K562 (cell line): ENCODE results near the gene UBAC2.

Source experiments
- BACH1 ChIP-seq: fragments of 200-800 bp; sonication (Bioruptor generic); IDR thresholded peaks from 2 replicates; pipeline ENCODE4 v1.6.1; 2016; ENCODE audit warnings: missing genetic modification characterization, missing compliant biosample characterization
- CREB3 ChIP-seq: fragments of 450-650 bp; conservative IDR thresholded peaks from 2 replicates; pipeline ENCODE4 v1.6.1; 2016; ENCODE audit warnings: missing genetic modification characterization, low read depth, mild to moderate bottlenecking, missing compliant biosample characterization, moderate library complexity
- CTBP1 ChIP-seq: fragments of 450-650 bp; IDR thresholded peaks from 2 replicates; pipeline ENCODE4 v1.6.1; 2016; ENCODE audit warnings: borderline replicate concordance
- CTCF ChIP-seq, 3 experiments: IDR thresholded peaks in 2 of 3; conservative IDR thresholded peaks in 1 of 3; 2 replicates each; pipeline ENCODE4 v1.5.1; 2011 to 2012; ENCODE audit warnings: low read length in 3 of 3, mild to moderate bottlenecking in 3 of 3, control low read depth in 2 of 3, improper control_type of control experiment in 1 of 3, inconsistent platforms in 1 of 3, low read depth in 1 of 3, mixed read lengths in 1 of 3, moderate library complexity in 1 of 3; ENCODE audit not compliant: insufficient read depth in 2 of 3
- ELF4 ChIP-seq: fragments of 450-650 bp; formaldehyde crosslinking; IDR thresholded peaks from 2 replicates; pipeline ENCODE4 v1.4.0; 2022; ENCODE audit warnings: missing genetic modification characterization
- FOS ChIP-seq: IDR thresholded peaks from 3 replicates; pipeline ENCODE4 v1.6.1; 2011; ENCODE audit not compliant: insufficient read length; ENCODE audit errors: extremely low read depth
- NFIC ChIP-seq: fragments of 450-650 bp; IDR thresholded peaks from 2 replicates; pipeline ENCODE4 v1.6.1; 2017; ENCODE audit warnings: mild to moderate bottlenecking, inconsistent platforms
- POLR2A ChIP-seq: fragments of 450-650 bp; conservative IDR thresholded peaks from 2 replicates; pipeline ENCODE4 v1.6.1; 2016
- RAD21 ChIP-seq, 2 experiments: fragments of 250-450 bp in 1 of 2; fragments of 450-650 bp in 1 of 2; sonication (Bioruptor Pico) in 1 of 2; formaldehyde crosslinking in 1 of 2; IDR thresholded peaks in 1 of 2; conservative IDR thresholded peaks in 1 of 2; 2 replicates each; pipeline versions ENCODE4 v1.4.0 to v1.8.0; 2020 to 2022; ENCODE audit warnings: mild to moderate bottlenecking in 2 of 2, moderate library complexity in 1 of 2
- SMARCC2 ChIP-seq: fragments of 450-650 bp; IDR thresholded peaks from 2 replicates; pipeline ENCODE4 v1.6.1; 2017; ENCODE audit warnings: antibody characterized with exemption, moderate library complexity, mild to moderate bottlenecking, low read depth
- SMC3 ChIP-seq: conservative IDR thresholded peaks from 2 replicates; pipeline ENCODE4 v1.6.1; 2011; ENCODE audit warnings: low read depth, low read length, improper control_type of control experiment; ENCODE audit not compliant: insufficient read depth
- TF ChIP-seq, protein P1 (sequence below): IDR thresholded peaks from 2 replicates; pipeline ENCODE4 v1.6.1; 2016; ENCODE audit warnings: missing genetic modification characterization, missing compliant biosample characterization
- TF ChIP-seq, protein P2 (sequence below): fragments of 250-450 bp; sonication (Bioruptor Pico); IDR thresholded peaks from 2 replicates; pipeline ENCODE4 v1.8.0; 2022; ENCODE audit warnings: moderate library complexity, mild to moderate bottlenecking, inconsistent platforms
- TF ChIP-seq, protein P3 (sequence below): fragments of 250-450 bp; sonication (Bioruptor Pico); IDR thresholded peaks from 2 replicates; pipeline ENCODE4 v1.4.0; 2020; ENCODE audit warnings: borderline replicate concordance

GRCh38 chr13:99268822-99269221, 68.2 kb downstream of the UBAC2 start:
- no peak for TF ChIP-seq RAD21 (CRISPR knock-in tag; conservative IDR thresholded peaks at IDR 0.05 in 1 of 2, IDR thresholded peaks at IDR 0.05 in 1 of 2)
- no peak for TF ChIP-seq POLR2A
- TF ChIP-seq, protein P1, sequence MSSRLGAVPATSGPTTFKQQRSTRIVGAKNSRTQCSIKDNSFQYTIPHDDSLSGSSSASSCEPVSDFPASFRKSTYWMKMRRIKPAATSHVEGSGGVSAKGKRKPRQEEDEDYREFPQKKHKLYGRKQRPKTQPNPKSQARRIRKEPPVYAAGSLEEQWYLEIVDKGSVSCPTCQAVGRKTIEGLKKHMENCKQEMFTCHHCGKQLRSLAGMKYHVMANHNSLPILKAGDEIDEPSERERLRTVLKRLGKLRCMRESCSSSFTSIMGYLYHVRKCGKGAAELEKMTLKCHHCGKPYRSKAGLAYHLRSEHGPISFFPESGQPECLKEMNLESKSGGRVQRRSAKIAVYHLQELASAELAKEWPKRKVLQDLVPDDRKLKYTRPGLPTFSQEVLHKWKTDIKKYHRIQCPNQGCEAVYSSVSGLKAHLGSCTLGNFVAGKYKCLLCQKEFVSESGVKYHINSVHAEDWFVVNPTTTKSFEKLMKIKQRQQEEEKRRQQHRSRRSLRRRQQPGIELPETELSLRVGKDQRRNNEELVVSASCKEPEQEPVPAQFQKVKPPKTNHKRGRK, result no peak
- no peak for TF ChIP-seq CTCF (IDR thresholded peaks at IDR 0.05 in 2 of 3, conservative IDR thresholded peaks at IDR 0.05 in 1 of 3; ENCODE audit: insufficient read depth in 2 of 3, low read depth in 1 of 3, low read length in 3 of 3)
- no peak for TF ChIP-seq CREB3
- no peak for TF ChIP-seq SMC3
- TF ChIP-seq FOS, result no peak
- no peak for TF ChIP-seq SMARCC2
- TF ChIP-seq NFIC, result no peak
- TF ChIP-seq, protein P2, sequence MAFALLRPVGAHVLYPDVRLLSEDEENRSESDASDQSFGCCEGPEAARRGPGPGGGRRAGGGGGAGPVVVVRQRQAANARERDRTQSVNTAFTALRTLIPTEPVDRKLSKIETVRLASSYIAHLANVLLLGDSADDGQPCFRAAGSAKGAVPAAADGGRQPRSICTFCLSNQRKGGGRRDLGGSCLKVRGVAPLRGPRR (CRISPR knock-in tag), result no peak
- TF ChIP-seq BACH1 (tag), result no peak
- TF ChIP-seq ELF4 (CRISPR knock-in tag), result no peak
- no peak for TF ChIP-seq CTBP1
- TF ChIP-seq, protein P3, sequence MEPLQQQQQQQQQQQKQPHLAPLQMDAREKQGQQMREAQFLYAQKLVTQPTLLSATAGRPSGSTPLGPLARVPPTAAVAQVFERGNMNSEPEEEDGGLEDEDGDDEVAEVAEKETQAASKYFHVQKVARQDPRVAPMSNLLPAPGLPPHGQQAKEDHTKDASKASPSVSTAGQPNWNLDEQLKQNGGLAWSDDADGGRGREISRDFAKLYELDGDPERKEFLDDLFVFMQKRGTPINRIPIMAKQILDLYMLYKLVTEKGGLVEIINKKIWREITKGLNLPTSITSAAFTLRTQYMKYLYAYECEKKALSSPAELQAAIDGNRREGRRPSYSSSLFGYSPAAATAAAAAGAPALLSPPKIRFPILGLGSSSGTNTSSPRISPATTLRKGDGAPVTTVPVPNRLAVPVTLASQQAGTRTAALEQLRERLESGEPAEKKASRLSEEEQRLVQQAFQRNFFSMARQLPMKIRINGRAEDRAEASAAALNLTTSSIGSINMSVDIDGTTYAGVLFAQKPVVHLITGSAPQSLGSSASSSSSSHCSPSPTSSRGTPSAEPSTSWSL, result no peak
